HG03175 (cell line): ENCODE data around the gene XAGE5.
"Not testable (repeated sequence)": the region's sequence is repeated elsewhere in the genome, so short reads cannot be mapped to it uniquely, and the experiment has no call there.

Experiments
- ATAC-seq: cut with Tn5 transposase; IDR thresholded peaks from one replicate; pipeline ENCODE4 v1.9.1; 2021; ENCODE audit warnings: mild to moderate bottlenecking, moderate library complexity; ENCODE audit not compliant: unreplicated experiment

XAGE5 gene

GRCh38 chrX:52811065-52811625 is at the start of gene XAGE5:
Gene XAGE5, plus strand, starts transcription at chrX:52811287. Its CDS starts 1,280 bp downstream, at chrX:52812567.
- ATAC-seq: no peak

GRCh38 chrX:52765983-52766382 is 45.1 kb upstream of the XAGE5 start:
- not testable (repeated sequence) for ATAC-seq

- ATAC-seq: not testable (repeated sequence)
These were observed 37.6 kb upstream of the XAGE5 start for GRCh38 chrX:52773504-52773903.

- not testable (repeated sequence) for ATAC-seq
These were observed 13.8 kb upstream of the XAGE5 start, which contains the start of gene SPANXN5 for GRCh38 chrX:52797327-52797726. Gene SPANXN5, minus strand, starts transcription at chrX:52797427. Its CDS starts 79 bp downstream, at chrX:52797348.

- not testable (repeated sequence) for ATAC-seq
These were observed 6.2 kb upstream of the XAGE5 start for GRCh38 chrX:52804876-52805275.

- ATAC-seq: no peak
These were observed 8.7 kb downstream of the XAGE5 start for GRCh38 chrX:52819788-52820187.

- ATAC-seq: no peak
These were observed 10.1 kb downstream of the XAGE5 start for GRCh38 chrX:52821079-52821760.

GRCh38 chrX:52824608-52825007 is 13.5 kb downstream of the XAGE5 start:
- ATAC-seq: no peak

GRCh38 chrX:52830551-52830950 is 19.5 kb downstream of the XAGE5 start:
- ATAC-seq: no peak

- no peak for ATAC-seq
These were observed 28.1 kb downstream of the XAGE5 start for GRCh38 chrX:52839137-52839536.

- not testable (repeated sequence) for ATAC-seq
These were observed 32.5 kb downstream of the XAGE5 start for GRCh38 chrX:52843619-52844018.

GRCh38 chrX:52852110-52852860 is 41.2 kb downstream of the XAGE5 start:
- ATAC-seq: no peak

GRCh38 chrX:52856991-52857525 is 46.0 kb downstream of the XAGE5 start:
- not testable (repeated sequence) for ATAC-seq

GRCh38 chrX:52865343-52865998 is 54.4 kb downstream of the XAGE5 start:
- no peak for ATAC-seq
